Measurements from ENCODE around the gene NISCH. TPM values are rescaled to one million over a fixed set of nuclear protein-coding genes. Genes with fewer than 3 reads are reported as not detected.

NISCH gene
- total and polyA plus RNA-seq, 9 donors: 73.6 to 142 (median 97.4) TPM

- WGBS, 3 donors: 89 to 92% (median 89%) methylated on average over 5 of the region's 5 CpGs
- H3K27ac ChIP-seq: peak overlapping the region in 1 of 2 donors; percentile 29
- intact Hi-C loops (cut with DNase I): loop anchor here in 2 of 4 donors (10.0 kb wide), 2 partner anchors 146 to 166 kb away; partner anchors contain the start of genes GLT8D1 (in 1 of the 2), GNL3 (in 1 of the 2), PBRM1 (in 1 of the 2) and SPCS1 (in 1 of the 2)
- no peaks in the 10 kb centered on the region for H3K27me3 ChIP-seq
- TF ChIP-seq CTCF (IDR thresholded peaks at IDR 0.05): no peak
- TF ChIP-seq EP300 (IDR thresholded peaks at IDR 0.05): no peak
- peaks cover 19% of the 10 kb centered on the region for H3K4me1 ChIP-seq (ENCODE audit: insufficient read depth)
- no peak for DNase-seq
- H3K36me3 ChIP-seq: no peaks in the 10 kb centered on the region
- H3K4me3 ChIP-seq: no peak overlapping the region
- no peaks in the 10 kb centered on the region for H3K9me3 ChIP-seq
Measured at GRCh38 chr3:52539010-52539653, 83.7 kb downstream of the NISCH start.

GRCh38 chr3:52541050-52541449 lies 85.6 kb downstream of the NISCH start:
- Histone ChIP-seq H3K36me3 (no peaks in the 10 kb centered on the region), H3K9me3 (no peaks in the 10 kb centered on the region), H3K27me3 (no peaks in the 10 kb centered on the region), H3K4me3 (no peak overlapping the region), H3K27ac (no peak overlapping the region), H3K4me1 (ENCODE audit: insufficient read depth) (peaks cover 13% of the 10 kb centered on the region)
- WGBS, 3 donors: 57 to 90% (median 74%) methylated on average over 2 of the region's 2 CpGs
- TF ChIP-seq EP300 (IDR thresholded peaks at IDR 0.05) (no peak), POLR2A (IDR thresholded peaks at IDR 0.05) (no peak), CTCF (IDR thresholded peaks at IDR 0.05) (no peak)
- intact Hi-C loops (cut with DNase I): no loop called here
- DNase-seq: no peak

Other genes with a start within 250 kb of the NISCH start
- 1 to 10 TPM in 1 of 7 donors, under 1 TPM in 4, not detected in 2; 0.22 to 1.5 (median 0.74) TPM for gene TLR9, start 230.0 kb upstream of the NISCH start, total RNA-seq
- under 1 TPM; 0.15 to 0.58 TPM for gene TLR9, start 230.0 kb upstream of the NISCH start, polyA plus RNA-seq
- gene TWF2, start 216.4 kb upstream of the NISCH start, total RNA-seq: 10 to 100 TPM; 34.0 to 56.3 (median 43.3) TPM
- 10 to 100 TPM; 14.3 to 40.7 TPM for gene TWF2, start 216.4 kb upstream of the NISCH start, polyA plus RNA-seq
- 10 to 100 TPM; 15.4 to 32.4 (median 23.4) TPM for gene PPM1M, start 209.8 kb upstream of the NISCH start, total RNA-seq
- 10 to 100 TPM; 25.7 to 48.4 TPM for gene PPM1M, start 209.8 kb upstream of the NISCH start, polyA plus RNA-seq
- 100 to 1,000 TPM in 2 of 7 donors, 10 to 100 TPM in 5; 36.4 to 104 (median 95.2) TPM for gene WDR82, start 177.0 kb upstream of the NISCH start, total RNA-seq
- gene WDR82, start 177.0 kb upstream of the NISCH start, polyA plus RNA-seq: 100 to 1,000 TPM in 1 of 2 donors, 10 to 100 TPM in 1; 55.3 to 110 TPM
- gene GLYCTK, start 167.8 kb upstream of the NISCH start, total RNA-seq: 10 to 100 TPM in 1 of 7 donors, 1 to 10 TPM in 6; 3.7 to 12.2 (median 6.2) TPM
- gene GLYCTK, start 167.8 kb upstream of the NISCH start, polyA plus RNA-seq: 1 to 10 TPM in 1 of 2 donors, under 1 TPM in 1; 0.83 to 6.8 TPM
- 10 to 100 TPM in 2 of 7 donors, 1 to 10 TPM in 5; 5.0 to 15.7 (median 7.8) TPM for gene DNAH1, start 139.3 kb upstream of the NISCH start, total RNA-seq
- 1 to 10 TPM; 3.1 to 3.9 TPM for gene DNAH1, start 139.3 kb upstream of the NISCH start, polyA plus RNA-seq
- gene BAP1, start 45.6 kb upstream of the NISCH start, total RNA-seq: 10 to 100 TPM; 31.7 to 71.0 (median 63.8) TPM
- gene BAP1, start 45.6 kb upstream of the NISCH start, polyA plus RNA-seq: 10 to 100 TPM; 45.5 to 56.6 TPM
- gene PHF7, start 44.9 kb upstream of the NISCH start, total RNA-seq: 10 to 100 TPM in 1 of 7 donors, 1 to 10 TPM in 6; 2.5 to 18.2 (median 6.2) TPM
- gene PHF7, start 44.9 kb upstream of the NISCH start, polyA plus RNA-seq: 1 to 10 TPM; 3.7 to 8.9 TPM
- 10 to 100 TPM in 1 of 7 donors, 1 to 10 TPM in 6; 1.5 to 12.3 (median 3.7) TPM for gene SEMA3G, start 10.5 kb upstream of the NISCH start, total RNA-seq
- gene SEMA3G, start 10.5 kb upstream of the NISCH start, polyA plus RNA-seq: 10 to 100 TPM in 1 of 2 donors, 1 to 10 TPM in 1; 8.2 to 11.9 TPM
- gene TNNC1, start 1.6 kb upstream of the NISCH start, total RNA-seq: 1 to 10 TPM in 3 of 7 donors, under 1 TPM in 4; 0.31 to 2.3 (median 0.88) TPM
- 1 to 10 TPM; 1.6 to 1.8 TPM for gene TNNC1, start 1.6 kb upstream of the NISCH start, polyA plus RNA-seq
- gene STAB1, start 39.7 kb downstream of the NISCH start, total RNA-seq: 100 to 1,000 TPM in 2 of 7 donors, 10 to 100 TPM in 5; 31.3 to 114 (median 47.5) TPM
- 10 to 100 TPM; 21.4 to 50.7 TPM for gene STAB1, start 39.7 kb downstream of the NISCH start, polyA plus RNA-seq
- 10 to 100 TPM; 19.6 to 76.6 (median 51.9) TPM for gene NT5DC2, start 78.3 kb downstream of the NISCH start, total RNA-seq
- 100 to 1,000 TPM in 1 of 2 donors, 10 to 100 TPM in 1; 46.6 to 129 TPM for gene NT5DC2, start 78.3 kb downstream of the NISCH start, polyA plus RNA-seq
- gene UQCC5, start 81.0 kb downstream of the NISCH start, total RNA-seq: 10 to 100 TPM in 6 of 7 donors, 1 to 10 TPM in 1; 1.4 to 44.7 (median 27.4) TPM
- gene UQCC5, start 81.0 kb downstream of the NISCH start, polyA plus RNA-seq: 10 to 100 TPM in 1 of 2 donors, 1 to 10 TPM in 1; 7.7 to 53.0 TPM
- gene PBRM1, start 230.3 kb downstream of the NISCH start, total RNA-seq: 10 to 100 TPM; 63.2 to 95.7 (median 69.7) TPM
- 10 to 100 TPM; 19.8 to 30.9 TPM for gene PBRM1, start 230.3 kb downstream of the NISCH start, polyA plus RNA-seq
- gene GNL3, start 230.4 kb downstream of the NISCH start, total RNA-seq: 10 to 100 TPM; 46.0 to 82.7 (median 62.7) TPM
- gene GNL3, start 230.4 kb downstream of the NISCH start, polyA plus RNA-seq: 10 to 100 TPM; 39.6 to 41.4 TPM

Measured in ovary (tissue), 9 donors.